OCI-LY7 (cell line): Measurements from ENCODE around the gene LRRC23. TPM values are rescaled to one million over a fixed set of nuclear protein-coding genes. Genes with fewer than 3 reads are reported as not detected.
A peak's percentile ranks its signal among the peaks of the same experiment; 100 is the strongest.

ENCODE experiments used
- BruUV-seq: library from RNA; stranded (reverse); fragments of 400-500 nt; replicated peaks from 2 replicates; lab custom pipeline; 2021; lab: Mats Ljungman, UMichigan
- CTCF ChIA-PET: fragments of 300-600 bp; sonication (Branson Sonifier 250); formaldehyde crosslinking; loops from one replicate; lab custom pipeline; 2022; ENCODE audit warnings: antibody characterized with exemption; ENCODE audit not compliant: unreplicated experiment; lab: Charles Lee
- POLR2A ChIA-PET: fragments of 300-600 bp; sonication (Branson Sonifier 250); formaldehyde crosslinking; loops from one replicate; lab custom pipeline; 2022; ENCODE audit warnings: antibody characterized with exemption; lab: Charles Lee
- DNase-seq: peaks from one replicate; pipeline ENCODE4 v3.0.0-alpha.2; 2015; ENCODE audit warnings: low spot score
- H2AFZ ChIP-seq: fragments of 200-600 bp; sonication (generic), shearing (Covaris generic); 2 replicates; pipeline ENCODE4 v1.6.1; 2014; ENCODE audit warnings: mild to moderate bottlenecking, antibody characterized with exemption, low read length, moderate library complexity
- H3K27ac ChIP-seq: fragments of 200-600 bp; sonication (generic); 2 replicates; pipeline ENCODE4 v1.5.1; 2014; ENCODE audit warnings: mixed run types, low read depth, mild to moderate bottlenecking, moderate library complexity, low read length, inconsistent platforms; ENCODE audit not compliant: poor library complexity, severe bottlenecking
- H3K36me3 ChIP-seq: fragments of 200-600 bp; sonication (generic); 2 replicates; pipeline ENCODE4 v1.6.1; 2014; ENCODE audit warnings: mild to moderate bottlenecking, antibody characterized with exemption, low read length, moderate library complexity, mixed read lengths; ENCODE audit not compliant: insufficient read depth
- H3K4me1 ChIP-seq: fragments of 200-600 bp; sonication (generic); 2 replicates; pipeline ENCODE4 v1.5.1; 2014; ENCODE audit warnings: mild to moderate bottlenecking, low read length; ENCODE audit not compliant: insufficient read depth, poor library complexity, severe bottlenecking
- H3K4me2 ChIP-seq: fragments of 200-600 bp; sonication (generic); 2 replicates; pipeline ENCODE4 v1.6.1; 2014; ENCODE audit warnings: mild to moderate bottlenecking, low read length
- H3K4me3 ChIP-seq: fragments of 200-600 bp; sonication (generic); 2 replicates; pipeline ENCODE4 v1.5.1; 2014; ENCODE audit warnings: mild to moderate bottlenecking, low read depth, low read length; ENCODE audit not compliant: poor library complexity, severe bottlenecking
- H3K79me2 ChIP-seq: fragments of 200-600 bp; sonication (generic); 2 replicates; pipeline ENCODE4 v1.6.1; 2016; ENCODE audit warnings: low read depth, mild to moderate bottlenecking, low read length, moderate library complexity, mixed read lengths; ENCODE audit not compliant: insufficient read depth
- H3K9me2 ChIP-seq: fragments of 200-600 bp; sonication (generic); 2 replicates; pipeline ENCODE4 v1.6.1; 2016; ENCODE audit warnings: mild to moderate bottlenecking, low read length, mixed read lengths; ENCODE audit not compliant: insufficient read depth
- H3K9me3 ChIP-seq: fragments of 200-600 bp; sonication (generic); 2 replicates; pipeline ENCODE4 v1.6.1; 2014; ENCODE audit warnings: mild to moderate bottlenecking, mixed run types, low read length, mixed read lengths
- H4K20me1 ChIP-seq: fragments of 200-600 bp; sonication (generic); 2 replicates; pipeline ENCODE4 v1.6.1; 2014; ENCODE audit warnings: mild to moderate bottlenecking, antibody characterized with exemption, low read length, moderate library complexity, mixed read lengths; ENCODE audit not compliant: insufficient read depth
- EZH2phosphoT487 ChIP-seq: fragments of 200-600 bp; sonication (generic); IDR thresholded peaks from 2 replicates; pipeline ENCODE4 v1.6.1; 2018; ENCODE audit warnings: low read depth, borderline replicate concordance, mild to moderate bottlenecking, mixed run types, antibody characterized with exemption, low read length, moderate library complexity, mixed read lengths
- intact Hi-C: fragments of 100-400 bp; cut with micrococcal nuclease; formaldehyde crosslinking; loops from one replicate; pipeline ENCODE4 v1.10.0; 2022; ENCODE audit not compliant: unreplicated experiment
- total RNA-seq, 2 experiments: library from RNA; depleted of rRNA in 1 of 2; stranded (reverse); fragments of >200 nt in 1 of 2; shearing (Covaris generic) in 1 of 2; gene quantifications; 2 replicates each; pipeline ENCODE4 v1.2.3, GENCODE V29; 2014 to 2022
- TF ChIP-seq, protein P1 (sequence below): fragments of 200-600 bp; sonication (generic); conservative IDR thresholded peaks from 2 replicates; pipeline ENCODE4 v1.5.1; 2014; ENCODE audit warnings: mild to moderate bottlenecking, antibody characterized with exemption, low read length, moderate library complexity, mixed read lengths

LRRC23 gene
- total RNA-seq, 2 experiments from 2014 or later = 17.7 to 19.8 TPM

DNA sequence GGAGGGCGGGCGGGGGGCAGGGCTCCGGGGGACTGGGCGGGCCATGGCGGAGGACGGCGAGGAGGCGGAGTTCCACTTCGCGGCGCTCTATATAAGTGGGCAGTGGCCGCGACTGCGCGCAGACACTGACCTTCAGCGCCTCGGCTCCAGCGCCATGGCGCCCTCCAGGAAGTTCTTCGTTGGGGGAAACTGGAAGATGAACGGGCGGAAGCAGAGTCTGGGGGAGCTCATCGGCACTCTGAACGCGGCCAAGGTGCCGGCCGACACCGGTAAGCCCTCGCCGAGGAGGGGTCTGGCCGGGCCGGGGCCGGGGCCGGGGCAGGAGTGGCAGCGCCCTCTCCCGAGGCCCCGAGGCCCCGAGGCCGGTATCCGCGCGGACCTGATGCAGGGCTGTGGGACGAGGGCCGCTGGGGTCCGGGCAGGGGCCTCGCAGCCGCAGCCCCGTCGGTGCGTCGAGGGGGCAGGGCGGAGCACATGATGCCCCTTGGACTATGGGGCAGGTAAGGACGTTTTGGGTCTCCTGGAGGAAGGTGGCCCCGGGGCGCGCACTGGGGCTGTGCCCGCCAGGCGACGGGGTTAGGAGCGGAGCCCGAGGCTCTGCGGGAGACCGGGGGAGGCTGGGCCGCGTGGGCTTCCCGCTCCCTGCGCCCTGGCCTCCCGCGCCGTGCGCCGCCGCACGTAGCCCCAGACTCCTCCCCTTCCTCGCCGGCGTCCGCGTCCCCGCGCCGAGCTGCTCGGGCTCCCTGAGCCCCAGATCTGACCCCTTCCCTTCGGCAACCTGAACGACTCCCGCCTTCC is 37.0 kb upstream of the LRRC23 start, which contains the start of gene TPI1:
TSS of gene TPI1 (plus strand) at position 119 of the 798 bp plus-strand sequence. CDS start at position 155, 36 bp downstream.
- Histone ChIP-seq H2AFZ (peak within 1 kb of the TSS; percentile 36; the same call in 1 of the 2 replicates), H3K4me2 (peak within 1 kb of the TSS; percentile 100), H3K9me2 (no peaks in the 10 kb centered on the region), H3K79me2 (peaks cover 18% of the 10 kb centered on the region; the same call in 1 of the 2 replicates), H3K9me3 (no peaks in the 10 kb centered on the region), H3K36me3 (peaks cover 79% of the 10 kb centered on the region), H3K4me1 (peaks cover 51% of the 10 kb centered on the region), H3K27ac (peak within 1 kb of the TSS; percentile 66), H3K4me3 (peak within 1 kb of the TSS; percentile 93), H4K20me1 (0 out of 2 replicates have a peak, but pooled peaks cover 10% of the 10 kb centered on the region)
- intact Hi-C loops = loop anchor here (1.0 to 5.0 kb wide), 4 partner anchors 15 to 225 kb away; partner anchors contain the start of genes C1R, GNB3 and USP5
- POLR2A ChIA-PET = interaction anchor here (0.5 to 6.0 kb wide), 9 partner anchors 15 to 365 kb away, joined by 3 to 60 read pairs (median 3); partner anchors contain the start of genes CDCA3, GNB3 and USP5
- TF ChIP-seq EZH2phosphoT487 = no peak
- TF ChIP-seq, protein P1, sequence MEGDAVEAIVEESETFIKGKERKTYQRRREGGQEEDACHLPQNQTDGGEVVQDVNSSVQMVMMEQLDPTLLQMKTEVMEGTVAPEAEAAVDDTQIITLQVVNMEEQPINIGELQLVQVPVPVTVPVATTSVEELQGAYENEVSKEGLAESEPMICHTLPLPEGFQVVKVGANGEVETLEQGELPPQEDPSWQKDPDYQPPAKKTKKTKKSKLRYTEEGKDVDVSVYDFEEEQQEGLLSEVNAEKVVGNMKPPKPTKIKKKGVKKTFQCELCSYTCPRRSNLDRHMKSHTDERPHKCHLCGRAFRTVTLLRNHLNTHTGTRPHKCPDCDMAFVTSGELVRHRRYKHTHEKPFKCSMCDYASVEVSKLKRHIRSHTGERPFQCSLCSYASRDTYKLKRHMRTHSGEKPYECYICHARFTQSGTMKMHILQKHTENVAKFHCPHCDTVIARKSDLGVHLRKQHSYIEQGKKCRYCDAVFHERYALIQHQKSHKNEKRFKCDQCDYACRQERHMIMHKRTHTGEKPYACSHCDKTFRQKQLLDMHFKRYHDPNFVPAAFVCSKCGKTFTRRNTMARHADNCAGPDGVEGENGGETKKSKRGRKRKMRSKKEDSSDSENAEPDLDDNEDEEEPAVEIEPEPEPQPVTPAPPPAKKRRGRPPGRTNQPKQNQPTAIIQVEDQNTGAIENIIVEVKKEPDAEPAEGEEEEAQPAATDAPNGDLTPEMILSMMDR = no peak
- no TSS peak for BruUV-seq
- DNase-seq = peak; percentile 79
- CTCF ChIA-PET = interaction anchor here (1.0 to 2.0 kb wide), 4 partner anchors 15 to 28 kb away, joined by 4 to 7 read pairs (median 6); partner anchors contain the start of gene USP5

DNA sequence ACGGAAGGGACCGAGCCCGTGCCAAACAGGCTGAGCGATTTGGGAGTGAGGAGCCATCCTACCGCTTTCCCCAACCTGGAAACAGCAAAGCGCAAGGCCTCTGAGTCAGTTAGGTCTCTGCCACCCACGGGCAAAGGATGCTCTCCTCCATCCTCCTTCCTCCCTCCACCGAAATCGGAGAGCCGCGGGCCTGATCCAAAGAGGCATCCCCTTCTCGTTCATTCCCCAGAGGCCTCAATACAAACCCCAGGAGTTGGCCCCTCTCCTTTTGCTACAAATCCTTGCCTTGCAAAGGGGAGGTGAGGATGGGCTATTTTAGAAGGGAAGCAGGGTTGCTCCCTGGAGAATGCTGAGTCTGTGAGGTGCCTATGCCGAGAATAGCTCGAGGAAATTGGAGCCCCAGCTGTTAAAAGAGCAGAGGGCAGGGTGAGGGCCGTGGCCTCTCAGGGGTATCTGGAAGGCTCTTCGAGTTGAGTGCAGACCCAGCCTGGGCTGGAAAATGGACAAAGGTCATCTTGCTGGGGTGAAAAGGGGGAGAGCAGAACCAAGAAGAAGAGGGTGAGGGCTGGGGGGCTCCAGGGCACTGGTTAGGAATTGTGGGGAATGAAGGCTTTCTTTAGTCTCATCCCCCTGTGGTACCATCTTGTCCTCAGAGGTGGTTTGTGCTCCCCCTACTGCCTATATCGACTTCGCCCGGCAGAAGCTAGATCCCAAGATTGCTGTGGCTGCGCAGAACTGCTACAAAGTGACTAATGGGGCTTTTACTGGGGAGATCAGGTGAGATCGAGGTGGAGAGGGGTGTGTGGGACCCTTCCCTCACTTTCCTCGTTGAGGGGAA is 36.2 kb upstream of the LRRC23 start:
- Histone ChIP-seq H3K36me3 (peaks cover 71% of the 10 kb centered on the region), H3K4me1 (peaks cover 51% of the 10 kb centered on the region), H3K4me2 (peak overlapping the region; percentile 100), H2AFZ (no peak overlapping the region), H3K79me2 (peaks cover 18% of the 10 kb centered on the region; the same call in 1 of the 2 replicates), H3K27ac (peak overlapping the region; percentile 66), H3K4me3 (peak overlapping the region; percentile 93), H3K9me3 (no peaks in the 10 kb centered on the region), H3K9me2 (no peaks in the 10 kb centered on the region), H4K20me1 (0 out of 2 replicates have a peak, but pooled peaks cover 10% of the 10 kb centered on the region)
- peak; percentile 55 for DNase-seq
- CTCF ChIA-PET = interaction anchor here (0.6 to 2.0 kb wide), 6 partner anchors 16 to 34 kb away, joined by 3 to 7 read pairs (median 6); partner anchors contain the start of genes CDCA3 and USP5
- no peak for TF ChIP-seq EZH2phosphoT487
- TF ChIP-seq, protein P1 = peak; percentile 66
- POLR2A ChIA-PET = interaction anchor here (0.5 to 6.0 kb wide), 7 partner anchors 16 to 366 kb away, joined by 3 to 60 read pairs (median 4); partner anchors contain the start of genes C12orf57, CDCA3, GNB3 and RNU7-1
- intact Hi-C loops = loop anchor here (1.0 to 5.0 kb wide), 3 partner anchors 28 to 224 kb away; partner anchors contain the start of genes C1R and GNB3
- no TSS peak for BruUV-seq
